ENCODE measurements around the gene ENAM. TPM values are rescaled to one million over a fixed set of nuclear protein-coding genes. Genes with fewer than 3 reads are reported as not detected.

Gene ENAM
- polyA plus RNA-seq, 1 of the 3 experiments (the other 2 are of a cell fraction) = 0.20 TPM

- H3K9me3 ChIP-seq = no peaks in the 10 kb centered on the region
- no peaks in the 10 kb centered on the region for H3K27me3 ChIP-seq (ENCODE audit: insufficient read depth)
- H2AFZ ChIP-seq (ENCODE audit: low read depth) = no peak overlapping the region
- ChIA-PET POLR2A (no interaction called here), CTCF (interaction anchor here (0.8 to 1.0 kb wide), 3 partner anchors 16 to 28 kb away, joined by 3 read pairs; no protein-coding TSS in a partner anchor)
- H3K36me3 ChIP-seq (replicated peaks in 1 of 2; ENCODE audit: control insufficient read depth in 1 of 2, insufficient read depth in 2 of 2, low read length in 1 of 2) = no peaks in the 10 kb centered on the region
- H3K4me3 ChIP-seq (ENCODE audit: low read depth in 2 of 2, low read length in 1 of 2) = no peak overlapping the region
- H3K4me1 ChIP-seq (ENCODE audit: control insufficient read depth in 1 of 2, insufficient read depth in 2 of 2, low read depth in 1 of 2, low read length in 1 of 2) = no peaks in the 10 kb centered on the region; a peak in 2 of 4 replicates
- H3K27ac ChIP-seq (ENCODE audit: low read depth in 2 of 2, low read length in 1 of 2) = no peak overlapping the region
- WGBS (ENCODE audit: low lambda C conversion rate) = 11% methylated on average over 5 of the region's 5 CpGs
- H3K9ac ChIP-seq = no peak overlapping the region
- H4K20me1 ChIP-seq (ENCODE audit: insufficient read depth) = no peaks in the 10 kb centered on the region
- H3F3A ChIP-seq (replicated peaks; ENCODE audit: insufficient read depth) = peaks cover 14% of the 10 kb centered on the region
- no peaks in the 10 kb centered on the region for H3K79me2 ChIP-seq (ENCODE audit: insufficient read depth)
- no peak for DNase-seq
- no peak for TF ChIP-seq NRF1 (IDR thresholded peaks at IDR 0.05; ENCODE audit: low read depth, low read length)
- TF ChIP-seq NFIC (IDR thresholded peaks at IDR 0.05; ENCODE audit: borderline replicate concordance) = no peak
- no peak for TF ChIP-seq CTCF (IDR thresholded peaks at IDR 0.05)
- no peak for TF ChIP-seq FOSL2 (IDR thresholded peaks at IDR 0.05; ENCODE audit: borderline replicate concordance, low read depth)
- TF ChIP-seq MXI1 (IDR thresholded peaks at IDR 0.05; ENCODE audit: low read depth, low read length) = no peak
- no peak for TF ChIP-seq JUND (IDR thresholded peaks at IDR 0.05)
- H3K4me2 ChIP-seq = no peak overlapping the region
- H3K9me2 ChIP-seq = no peaks in the 10 kb centered on the region
Observed at GRCh38 chr4:70634482-70634881, 5.9 kb downstream of the ENAM start.

GRCh38 chr4:70637239-70637913 lies 8.8 kb downstream of the ENAM start:
- H3K9ac ChIP-seq = no peak overlapping the region
- no peaks in the 10 kb centered on the region for H3K9me2 ChIP-seq
- peaks cover 5% of the 10 kb centered on the region for H3F3A ChIP-seq (replicated peaks; ENCODE audit: insufficient read depth)
- 17% methylated on average over 8 of the region's 8 CpGs for WGBS (ENCODE audit: low lambda C conversion rate)
- H3K27ac ChIP-seq (ENCODE audit: low read depth in 2 of 2, low read length in 1 of 2) = no peak overlapping the region
- H4K20me1 ChIP-seq (ENCODE audit: insufficient read depth) = no peaks in the 10 kb centered on the region
- H3K36me3 ChIP-seq (replicated peaks in 1 of 2; ENCODE audit: control insufficient read depth in 1 of 2, insufficient read depth in 2 of 2, low read length in 1 of 2) = no peaks in the 10 kb centered on the region
- TF ChIP-seq CHD2 (IDR thresholded peaks at IDR 0.05; ENCODE audit: low read length, partially characterized antibody) (no peak), TAF1 (IDR thresholded peaks at IDR 0.05; ENCODE audit: borderline replicate concordance, low read depth, low read length) (no peak), NFIC (IDR thresholded peaks at IDR 0.05; ENCODE audit: borderline replicate concordance) (no peak), PBX3 (IDR thresholded peaks at IDR 0.05) (no peak), YY1 (IDR thresholded peaks at IDR 0.05; ENCODE audit: low read depth) (no peak), RAD21 (IDR thresholded peaks at IDR 0.05; ENCODE audit: low read length) (no peak), GATA2 (CRISPR knock-in tag; IDR thresholded peaks at IDR 0.05) (no peak), ELF1 (IDR thresholded peaks at IDR 0.05) (no peak), SIN3A (IDR thresholded peaks at IDR 0.05; ENCODE audit: borderline replicate concordance, low read depth, low read length) (no peak)
- POLR2A ChIA-PET = no interaction called here
- CTCF ChIA-PET = no interaction called here
- no peaks in the 10 kb centered on the region; a peak in 1 of 4 replicates for H3K4me1 ChIP-seq (ENCODE audit: control insufficient read depth in 1 of 2, insufficient read depth in 2 of 2, low read depth in 1 of 2, low read length in 1 of 2)
- peak overlapping the region; percentile 85 for H2AFZ ChIP-seq (ENCODE audit: low read depth)
- H3K4me2 ChIP-seq = peak overlapping the region; percentile 43; the same call in 1 of the 2 replicates
- H3K4me3 ChIP-seq (ENCODE audit: low read depth in 2 of 2, low read length in 1 of 2) = no peak overlapping the region
- no peaks in the 10 kb centered on the region; the same call in 1 of the 2 replicates for H3K27me3 ChIP-seq (ENCODE audit: insufficient read depth)
- no peaks in the 10 kb centered on the region for H3K79me2 ChIP-seq (ENCODE audit: insufficient read depth)
- H3K9me3 ChIP-seq = no peaks in the 10 kb centered on the region
- DNase-seq = no peak
